Measurements from ENCODE around the gene RBPJ.
A peak's percentile ranks its signal among the peaks of the same experiment; 100 is the strongest.

The RBPJ gene

GRCh38 chr4:26424153-26424552, 103.3 kb downstream of the RBPJ start:
- DNase-seq, result no peak

GRCh38 chr4:26424838-26425237, 104.0 kb downstream of the RBPJ start:
- no peak for DNase-seq

GRCh38 chr4:26425953-26426352, 105.1 kb downstream of the RBPJ start:
- DNase-seq, result no peak

- no peak for DNase-seq
Observed at GRCh38 chr4:26426892-26427291, 106.1 kb downstream of the RBPJ start.

GRCh38 chr4:26429910-26430309, 109.1 kb downstream of the RBPJ start:
- DNase-seq, result no peak

GRCh38 chr4:26431461-26432180, 110.8 kb downstream of the RBPJ start:
- no peak for DNase-seq

GRCh38 chr4:26432419-26432818, 111.6 kb downstream of the RBPJ start:
- no peak for DNase-seq

GRCh38 chr4:26433556-26433955, 112.7 kb downstream of the RBPJ start:
- no peak for DNase-seq

- no peak for DNase-seq
Observed at GRCh38 chr4:26434030-26434639, 113.3 kb downstream of the RBPJ start.

GRCh38 chr4:26441102-26441501, 120.3 kb downstream of the RBPJ start:
- no peak for DNase-seq

GRCh38 chr4:26441771-26442170, 121.0 kb downstream of the RBPJ start:
- no peak for DNase-seq

- no peak for DNase-seq
Observed at GRCh38 chr4:26447378-26447777, 126.6 kb downstream of the RBPJ start.

GRCh38 chr4:26450418-26450817, 129.6 kb downstream of the RBPJ start:
- no peak for DNase-seq

GRCh38 chr4:26451597-26451996, 130.8 kb downstream of the RBPJ start:
- DNase-seq, result no peak

- DNase-seq, result no peak
Observed at GRCh38 chr4:26452565-26453531, 132.0 kb downstream of the RBPJ start.

- DNase-seq, result no peak
Observed at GRCh38 chr4:26454961-26455360, 134.1 kb downstream of the RBPJ start.

GRCh38 chr4:26455571-26455970, 134.8 kb downstream of the RBPJ start:
- DNase-seq, result no peak

GRCh38 chr4:26457412-26457811, 136.6 kb downstream of the RBPJ start:
- no peak for DNase-seq

GRCh38 chr4:26458157-26458561, 137.3 kb downstream of the RBPJ start:
- DNase-seq, result peak; percentile 51

- peak; percentile 24 for DNase-seq
Observed at GRCh38 chr4:26459054-26459755, 138.4 kb downstream of the RBPJ start.

GRCh38 chr4:26459756-26460530, 139.1 kb downstream of the RBPJ start:
- DNase-seq, result no peak

- no peak for DNase-seq
Observed at GRCh38 chr4:26462874-26463273, 142.1 kb downstream of the RBPJ start.
